GM19193 (cell line): Measurements from ENCODE around the gene TH.

Source experiments
- POLR2A ChIP-seq: IDR thresholded peaks from 4 replicates; pipeline ENCODE4 v1.6.1; 2011; ENCODE audit not compliant: insufficient read depth, insufficient read length; ENCODE audit errors: extremely low read depth

Gene TH

DNA sequence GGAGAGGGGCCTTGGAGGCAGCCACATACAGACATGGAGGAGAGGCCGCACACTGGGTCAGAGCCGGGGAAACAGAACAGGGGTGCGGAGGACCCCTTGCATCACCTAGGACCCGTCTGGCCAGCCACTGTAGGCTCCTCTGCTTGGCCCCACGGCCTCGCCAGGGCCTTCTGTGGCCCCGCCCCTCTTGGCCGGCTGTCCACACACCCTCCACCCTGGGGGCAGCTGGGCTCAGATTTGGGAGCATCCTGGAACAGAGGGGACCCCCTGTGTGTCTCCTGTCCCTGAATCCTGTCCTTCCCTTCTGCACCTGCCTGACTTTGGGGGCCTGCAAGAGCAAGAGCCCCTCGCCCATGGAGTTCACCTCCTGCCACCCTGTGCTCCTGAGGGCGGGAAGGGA, 7.9 kb upstream of the TH start:
- TF ChIP-seq POLR2A = no peak

DNA sequence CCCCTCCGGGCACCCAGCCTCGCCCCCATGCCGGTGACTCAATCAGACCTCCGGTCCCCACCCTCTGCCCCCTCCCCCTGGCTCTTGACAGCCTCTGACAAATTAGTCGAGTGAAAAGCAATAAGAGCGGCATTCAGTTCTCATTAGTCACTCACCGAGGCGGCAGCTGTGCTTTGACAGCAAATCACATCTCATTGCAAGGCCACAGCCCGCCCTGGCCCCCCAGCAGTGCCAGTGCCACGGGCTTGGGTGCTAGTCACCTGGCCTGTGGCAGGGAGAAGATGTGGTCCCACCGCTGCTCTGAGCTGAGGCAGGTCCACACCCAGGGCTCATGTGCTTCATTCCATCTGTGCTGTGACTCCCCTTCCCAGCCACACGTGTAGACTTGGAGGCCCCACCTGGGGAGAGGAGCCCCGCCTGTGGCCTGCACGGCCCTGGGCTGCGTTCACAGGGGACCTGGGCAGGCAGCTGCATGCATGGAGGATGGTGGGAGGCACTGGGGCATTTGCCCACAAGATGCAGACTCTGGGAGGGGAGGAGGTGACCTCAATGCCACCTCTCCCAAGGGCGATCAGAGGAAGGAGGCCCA, 7.4 kb upstream of the TH start:
- TF ChIP-seq POLR2A = no peak

GRCh38 chr11:2177076-2177475, 5.5 kb upstream of the TH start:
- TF ChIP-seq POLR2A = no peak

GRCh38 chr11:2176389-2176900, 4.8 kb upstream of the TH start:
- no peak for TF ChIP-seq POLR2A

DNA sequence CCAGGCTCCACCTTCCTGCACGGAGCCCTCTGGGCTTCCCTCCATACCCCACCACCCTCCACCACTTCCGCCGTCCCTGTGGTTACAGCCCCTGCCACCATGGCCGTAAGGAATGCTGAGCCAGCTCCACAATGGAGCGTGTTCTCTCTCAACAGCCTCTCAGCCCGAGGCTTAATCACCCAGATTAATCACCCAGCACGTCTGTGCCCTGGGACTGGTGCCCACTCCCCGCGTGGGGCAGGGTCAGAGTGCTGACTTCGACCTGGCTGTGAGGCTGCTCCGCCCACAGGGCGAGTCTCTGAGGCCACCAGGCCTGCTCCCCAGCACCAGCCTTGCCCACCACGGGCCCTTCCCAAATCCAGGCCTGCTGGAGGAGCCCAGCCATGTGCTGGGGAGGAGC, 4.0 kb upstream of the TH start:
- no peak for TF ChIP-seq POLR2A

- TF ChIP-seq POLR2A = no peak
Measured at GRCh38 chr11:2174361-2174760, 2.7 kb upstream of the TH start.

DNA sequence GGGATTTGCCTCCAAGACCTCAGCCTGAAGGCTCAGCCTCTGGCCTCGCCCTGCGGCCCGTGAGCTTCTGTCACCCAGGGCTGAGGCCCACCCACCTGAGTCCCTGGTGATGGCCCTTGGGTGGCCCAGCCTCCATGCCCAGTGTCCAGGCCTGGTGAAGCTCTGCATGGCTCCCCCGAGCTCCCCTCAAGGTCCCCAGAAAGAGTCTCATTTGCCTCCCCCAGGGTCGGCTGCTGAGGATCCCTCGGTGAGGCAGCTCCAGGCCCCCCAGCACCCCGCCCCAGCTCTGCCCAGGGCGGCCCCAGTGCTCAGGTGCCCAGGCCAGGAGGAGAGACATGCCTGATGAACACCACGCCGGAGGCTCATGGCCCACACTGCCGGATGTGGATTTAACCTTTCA, 2.1 kb upstream of the TH start:
- no peak for TF ChIP-seq POLR2A

GRCh38 chr11:2173150-2173693, 1.6 kb upstream of the TH start:
- TF ChIP-seq POLR2A = no peak

GRCh38 chr11:2172676-2173075, 1.1 kb upstream of the TH start:
- no peak for TF ChIP-seq POLR2A

DNA sequence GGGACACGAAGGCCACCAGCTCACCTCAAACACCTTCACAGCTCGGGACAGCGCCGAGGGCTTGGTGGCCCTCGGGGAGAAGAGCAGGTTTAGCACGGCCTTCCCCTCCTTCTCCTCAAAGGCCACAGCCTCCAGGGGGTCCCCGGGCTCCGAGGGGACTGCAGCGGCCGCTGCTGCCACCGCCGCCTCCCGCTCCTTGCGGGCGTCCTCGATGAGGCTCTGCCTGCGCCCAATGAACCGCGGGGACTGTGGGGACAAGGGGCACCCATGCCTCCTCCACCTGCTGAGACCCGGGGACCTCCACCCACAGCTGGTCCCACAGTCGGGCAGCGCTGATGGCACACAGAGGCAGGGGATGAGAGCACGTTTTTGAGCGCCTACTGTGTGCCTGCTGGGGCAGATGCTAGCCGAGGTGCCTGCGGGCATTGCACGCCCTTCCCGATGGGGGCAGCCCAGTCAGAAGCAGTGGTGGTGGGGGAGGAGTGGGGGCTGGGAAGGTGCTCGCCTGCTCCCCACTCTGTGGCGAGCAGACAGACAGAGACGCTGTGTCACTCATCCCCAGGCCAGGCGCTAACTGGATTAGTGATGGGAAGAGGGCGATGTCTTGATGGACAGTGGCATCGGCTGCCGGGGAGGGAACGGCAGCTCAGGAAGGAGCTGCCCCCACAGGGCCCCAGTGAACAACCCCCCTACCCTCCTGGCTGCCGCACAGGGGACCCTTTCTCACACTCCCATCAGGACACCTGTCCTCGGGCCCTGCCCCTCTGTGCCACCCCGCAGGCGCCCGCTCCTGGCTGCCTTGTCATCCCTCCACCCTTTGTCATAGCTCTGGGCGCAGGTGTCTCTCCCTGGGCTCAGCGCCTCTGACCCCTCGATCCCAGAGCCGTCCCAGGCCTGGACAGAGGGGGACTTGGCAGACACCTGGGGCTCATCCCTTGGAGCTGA, 1.7 kb downstream of the TH start:
- no peak for TF ChIP-seq POLR2A

GRCh38 chr11:2169005-2169378, 2.6 kb downstream of the TH start:
- no peak for TF ChIP-seq POLR2A

- no peak for TF ChIP-seq POLR2A
Measured at GRCh38 chr11:2168286-2169004, 3.2 kb downstream of the TH start.

- TF ChIP-seq POLR2A = no peak
Measured at GRCh38 chr11:2167141-2168045, 4.2 kb downstream of the TH start.

DNA sequence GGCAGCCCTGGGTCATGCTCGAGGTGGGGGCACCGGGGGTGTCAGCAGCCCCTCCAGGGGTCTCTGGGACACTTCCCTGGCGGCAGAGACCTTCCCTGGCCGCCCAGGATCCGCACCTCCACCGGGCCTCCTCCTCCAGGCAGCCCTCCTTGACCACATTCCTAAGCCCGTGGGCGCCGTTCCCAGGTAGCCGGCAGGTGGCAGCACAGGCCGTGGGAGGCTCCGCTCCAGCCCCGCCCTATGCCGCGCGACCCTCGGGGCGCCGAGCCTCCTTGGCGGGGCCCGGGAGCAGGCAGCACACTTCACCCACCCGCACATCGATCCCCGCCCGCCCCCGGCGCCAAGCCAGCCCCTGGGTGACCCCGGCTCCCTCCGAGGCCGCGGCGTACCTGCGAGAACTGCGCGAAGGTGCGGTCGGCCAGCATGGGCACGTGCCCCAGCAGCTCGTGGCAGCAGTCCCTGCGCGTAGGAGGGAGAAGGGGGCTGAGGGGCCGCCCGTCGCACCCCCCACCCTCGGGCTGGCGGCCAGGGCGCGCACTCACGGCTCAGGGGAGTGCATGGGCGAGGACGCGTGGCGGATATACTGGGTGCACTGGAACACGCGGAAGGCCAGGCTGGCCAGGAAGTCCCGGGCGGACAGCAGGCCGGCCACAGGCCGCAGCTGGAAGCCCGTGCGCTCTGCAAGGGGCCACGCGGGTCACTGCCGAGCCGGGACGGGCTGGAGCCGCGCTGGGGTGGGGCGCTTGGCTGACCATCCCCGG, 5.3 kb downstream of the TH start:
- no peak for TF ChIP-seq POLR2A

DNA sequence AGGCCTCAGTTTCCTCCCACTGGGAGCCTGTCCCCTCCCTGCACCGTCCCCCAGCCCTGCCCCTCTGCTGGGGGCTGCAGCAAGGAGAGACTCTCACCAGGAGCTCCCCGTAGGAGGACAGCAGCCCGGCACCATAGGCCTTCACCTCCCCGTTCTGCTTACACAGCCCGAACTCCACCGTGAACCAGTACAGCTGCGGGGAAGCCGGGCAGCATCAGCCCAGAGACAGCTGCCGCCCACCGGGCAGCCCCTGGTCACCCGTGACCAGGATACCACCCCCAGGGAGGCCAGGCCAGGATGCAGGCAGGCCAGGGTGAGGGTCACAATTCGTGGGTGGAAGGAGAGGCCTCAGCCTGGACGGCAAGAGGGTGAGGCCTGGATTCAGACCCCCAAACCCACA, 6.0 kb downstream of the TH start:
- TF ChIP-seq POLR2A = no peak
